Liver (tissue), 3 donors: ENCODE data around the gene MAN2A1.

Source experiments
- CTCF ChIP-seq: fragments of 150-350 bp; IDR thresholded peaks from 2 replicates; pipeline ENCODE4 v1.5.1; 2017; ENCODE audit warnings: improper control_type of control experiment, low read depth, low read length; ENCODE audit not compliant: missing input control
- FOXA1 ChIP-seq: IDR thresholded peaks from 2 replicates; pipeline ENCODE4 v1.6.1; 2016; ENCODE audit warnings: antibody characterized with exemption
- GABPA ChIP-seq, 2 donors: IDR thresholded peaks in 1 of 2; conservative IDR thresholded peaks in 1 of 2; 2 replicates each; pipeline ENCODE4 v1.6.1; 2016; ENCODE audit warnings: antibody characterized with exemption in 2 of 2, mild to moderate bottlenecking in 1 of 2, moderate library complexity in 1 of 2
- TAF1 ChIP-seq: conservative IDR thresholded peaks from 2 replicates; pipeline ENCODE4 v1.6.1; 2016; ENCODE audit warnings: antibody characterized with exemption, mild to moderate bottlenecking
- YY1 ChIP-seq: IDR thresholded peaks from 2 replicates; pipeline ENCODE4 v1.6.1; 2016; ENCODE audit warnings: antibody characterized with exemption, mild to moderate bottlenecking
- donor health status: healthy.
- donor health status: healthy.

GRCh38 chr5:109836280-109836679 lies 146.6 kb downstream of the MAN2A1 start:
- TF ChIP-seq GABPA (IDR thresholded peaks at IDR 0.05 in 1 of 2, conservative IDR thresholded peaks at IDR 0.05 in 1 of 2) (no peak), YY1 (no peak), CTCF (no peak), FOXA1 (no peak), TAF1 (no peak)
